ENCODE measurements around the gene LAMP1. TPM values are rescaled to one million over a fixed set of nuclear protein-coding genes. Genes with fewer than 3 reads are reported as not detected.

LAMP1 gene
- total RNA-seq, 1 donor from 2014 or later = 152 TPM

GRCh38 chr13:113325779-113326178 lies 28.7 kb downstream of the LAMP1 start:
- Mint-ChIP-seq H3K27me3 (no peaks in the 10 kb centered on the region), H3K36me3 (peaks cover 8% of the 10 kb centered on the region), H3K27ac (no peak overlapping the region), H3K4me1 (ENCODE audit: unreplicated experiment) (no peaks in the 10 kb centered on the region), H3K9me3 (no peaks in the 10 kb centered on the region), H3K4me3 (no peak overlapping the region)
- no peak for DNase-seq (ENCODE audit: extremely low spot score, unreplicated experiment)
- TF ChIP-seq, protein P1, sequence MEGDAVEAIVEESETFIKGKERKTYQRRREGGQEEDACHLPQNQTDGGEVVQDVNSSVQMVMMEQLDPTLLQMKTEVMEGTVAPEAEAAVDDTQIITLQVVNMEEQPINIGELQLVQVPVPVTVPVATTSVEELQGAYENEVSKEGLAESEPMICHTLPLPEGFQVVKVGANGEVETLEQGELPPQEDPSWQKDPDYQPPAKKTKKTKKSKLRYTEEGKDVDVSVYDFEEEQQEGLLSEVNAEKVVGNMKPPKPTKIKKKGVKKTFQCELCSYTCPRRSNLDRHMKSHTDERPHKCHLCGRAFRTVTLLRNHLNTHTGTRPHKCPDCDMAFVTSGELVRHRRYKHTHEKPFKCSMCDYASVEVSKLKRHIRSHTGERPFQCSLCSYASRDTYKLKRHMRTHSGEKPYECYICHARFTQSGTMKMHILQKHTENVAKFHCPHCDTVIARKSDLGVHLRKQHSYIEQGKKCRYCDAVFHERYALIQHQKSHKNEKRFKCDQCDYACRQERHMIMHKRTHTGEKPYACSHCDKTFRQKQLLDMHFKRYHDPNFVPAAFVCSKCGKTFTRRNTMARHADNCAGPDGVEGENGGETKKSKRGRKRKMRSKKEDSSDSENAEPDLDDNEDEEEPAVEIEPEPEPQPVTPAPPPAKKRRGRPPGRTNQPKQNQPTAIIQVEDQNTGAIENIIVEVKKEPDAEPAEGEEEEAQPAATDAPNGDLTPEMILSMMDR (conservative IDR thresholded peaks at IDR 0.05) = no peak

DNA sequence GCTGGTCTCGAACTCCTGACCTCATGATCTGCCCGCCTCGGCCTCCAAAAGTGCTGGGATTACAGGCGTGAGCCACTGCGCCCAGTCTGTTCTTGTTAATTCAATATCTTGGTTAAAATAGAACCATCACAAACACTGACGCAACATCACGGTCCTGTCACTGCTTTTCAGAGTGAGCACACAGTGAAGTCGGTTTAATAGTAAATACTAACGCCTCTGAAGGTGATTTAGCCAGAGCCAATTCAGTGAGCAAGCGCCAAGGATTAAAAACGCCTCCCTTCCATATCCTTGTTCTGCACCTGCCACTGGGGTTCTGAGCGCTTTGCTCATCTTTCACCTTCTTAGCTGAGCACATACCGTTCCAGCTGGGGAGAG lies 30.3 kb downstream of the LAMP1 start:
- TF ChIP-seq, protein P1 (conservative IDR thresholded peaks at IDR 0.05) = no peak
- peaks cover 4% of the 10 kb centered on the region for H3K4me1 Mint-ChIP-seq (ENCODE audit: unreplicated experiment)
- DNase-seq (ENCODE audit: extremely low spot score, unreplicated experiment) = no peak
- H3K4me3 Mint-ChIP-seq = no peak overlapping the region
- H3K36me3 Mint-ChIP-seq = peaks cover 8% of the 10 kb centered on the region
- no peak overlapping the region for H3K27ac Mint-ChIP-seq
- no peaks in the 10 kb centered on the region for H3K27me3 Mint-ChIP-seq
- no peaks in the 10 kb centered on the region for H3K9me3 Mint-ChIP-seq

DNA sequence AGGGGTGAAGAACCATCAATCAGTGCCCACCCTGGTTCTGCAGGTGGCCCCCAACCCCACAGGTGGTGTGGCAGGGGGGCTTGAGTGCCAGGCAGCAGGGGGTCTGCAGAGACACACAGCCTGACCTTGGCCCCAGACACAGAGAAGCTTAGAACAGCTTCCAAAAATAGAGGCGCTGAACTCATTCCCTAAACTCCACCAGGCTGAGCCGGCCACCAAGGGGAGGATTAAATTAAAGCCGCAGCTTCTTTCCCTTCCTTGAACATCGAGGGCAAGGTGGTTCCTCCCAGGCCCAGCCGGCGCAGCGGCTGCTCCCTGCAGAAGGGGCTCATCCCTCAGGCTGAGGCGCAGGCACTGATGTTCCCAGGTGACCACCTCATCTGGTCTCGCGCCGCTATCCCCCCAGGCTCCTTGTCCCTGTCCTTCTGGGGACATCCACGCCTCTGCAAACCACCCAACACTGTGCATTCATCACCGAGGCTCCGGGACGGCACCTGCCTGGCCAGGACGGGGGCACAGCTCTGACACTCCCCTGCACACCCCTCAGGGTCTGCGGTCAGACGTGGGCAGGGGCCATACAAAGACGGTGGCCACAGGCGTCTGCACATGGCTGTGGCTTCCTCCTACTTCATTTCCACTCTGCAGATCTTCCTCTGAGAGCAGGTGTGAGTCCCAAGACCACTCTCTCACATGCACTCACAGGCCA lies 30.9 kb downstream of the LAMP1 start:
- no peaks in the 10 kb centered on the region for H3K27me3 Mint-ChIP-seq
- no peaks in the 10 kb centered on the region for H3K9me3 Mint-ChIP-seq
- peaks cover 8% of the 10 kb centered on the region for H3K36me3 Mint-ChIP-seq
- peaks cover 5% of the 10 kb centered on the region for H3K4me1 Mint-ChIP-seq (ENCODE audit: unreplicated experiment)
- TF ChIP-seq, protein P1 (conservative IDR thresholded peaks at IDR 0.05) = no peak
- DNase-seq (ENCODE audit: extremely low spot score, unreplicated experiment) = no peak
- no peak overlapping the region for H3K27ac Mint-ChIP-seq
- H3K4me3 Mint-ChIP-seq = no peak overlapping the region

DNA sequence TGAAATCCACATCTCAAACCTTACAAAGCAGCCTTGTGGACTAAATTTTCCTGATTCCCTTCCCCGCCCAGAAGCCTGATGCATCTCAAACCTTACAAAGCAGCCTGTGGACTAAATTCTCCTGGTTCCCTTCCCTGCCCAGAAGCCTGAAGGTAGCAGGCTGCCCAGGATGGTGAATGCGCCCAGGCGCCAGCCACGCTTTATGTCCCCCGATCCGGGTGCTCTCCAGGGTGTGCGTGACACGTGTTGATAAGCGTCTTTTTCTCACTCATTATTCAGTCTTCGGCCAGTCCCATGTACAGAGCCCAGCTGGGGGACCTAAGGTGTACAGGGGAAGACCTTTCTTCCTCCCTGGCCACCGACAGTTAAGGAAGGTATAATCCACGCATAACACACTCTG lies 31.8 kb downstream of the LAMP1 start:
- Mint-ChIP-seq H3K36me3 (peaks cover 1% of the 10 kb centered on the region), H3K9me3 (no peaks in the 10 kb centered on the region), H3K4me1 (ENCODE audit: unreplicated experiment) (peaks cover 5% of the 10 kb centered on the region), H3K27me3 (no peaks in the 10 kb centered on the region), H3K4me3 (no peak overlapping the region), H3K27ac (peak overlapping the region; percentile 46)
- TF ChIP-seq, protein P1 (conservative IDR thresholded peaks at IDR 0.05) = no peak
- DNase-seq (ENCODE audit: extremely low spot score, unreplicated experiment) = no peak

DNA sequence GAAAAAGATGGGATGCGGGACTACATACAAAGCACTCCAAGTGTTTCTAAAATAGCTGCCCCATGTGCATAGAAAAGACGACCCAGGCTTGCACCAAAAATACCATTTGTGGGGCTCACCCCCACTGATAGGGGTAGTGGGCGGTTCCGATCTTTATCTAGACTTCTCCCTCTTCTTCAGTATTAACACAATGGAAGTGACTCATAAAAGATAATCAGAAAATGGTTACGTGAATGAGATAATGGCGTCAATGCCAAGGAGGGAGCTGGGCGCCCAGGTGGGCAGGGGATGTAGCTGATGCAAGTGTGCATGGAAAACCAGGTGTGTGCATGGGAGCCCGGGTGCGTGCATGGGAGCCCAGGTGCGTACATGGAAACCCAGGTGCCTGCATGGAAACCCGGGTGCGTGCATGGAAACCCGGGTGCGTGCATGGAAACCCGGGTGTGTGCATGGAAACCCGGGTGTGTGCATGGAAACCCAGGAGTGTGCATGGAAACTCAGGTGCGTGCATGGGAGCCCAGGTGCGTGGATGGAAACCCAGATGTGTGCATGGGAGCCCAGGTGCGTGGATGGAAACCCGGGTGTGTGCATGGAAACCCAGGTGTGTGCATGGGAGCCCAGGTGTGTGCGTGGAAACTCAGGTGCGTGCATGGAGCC lies 32.7 kb downstream of the LAMP1 start:
- TF ChIP-seq, protein P1 (conservative IDR thresholded peaks at IDR 0.05) = no peak
- Mint-ChIP-seq H3K4me3 (no peak overlapping the region), H3K9me3 (no peaks in the 10 kb centered on the region), H3K36me3 (no peaks in the 10 kb centered on the region), H3K27ac (no peak overlapping the region), H3K27me3 (no peaks in the 10 kb centered on the region), H3K4me1 (ENCODE audit: unreplicated experiment) (peaks cover 5% of the 10 kb centered on the region)
- no peak for DNase-seq (ENCODE audit: extremely low spot score, unreplicated experiment)

All from type B pancreatic cell (in vitro differentiated cells).